ENCODE data around the gene SUV39H1. TPM values are rescaled to one million over a fixed set of nuclear protein-coding genes. Genes with fewer than 3 reads are reported as not detected.

Gene SUV39H1
- total RNA-seq, 1 donor from 2014 or later, result 0.21 TPM

- H3K27ac ChIP-seq, result no peak overlapping the region
- no peaks in the 10 kb centered on the region for H3K27me3 ChIP-seq
- no peaks in the 10 kb centered on the region for H3K9me3 ChIP-seq
- H3K4me1 ChIP-seq, result no peaks in the 10 kb centered on the region
- H3K36me3 ChIP-seq, result no peaks in the 10 kb centered on the region
- intact Hi-C loops (cut with DNase I), result no loop called here
- no peak for DNase-seq (ENCODE audit: low spot score in 2 of 2)
- TF ChIP-seq CTCF (IDR thresholded peaks at IDR 0.05), result no peak
- H3K4me3 ChIP-seq, result no peak overlapping the region
These were observed 9.3 kb downstream of the SUV39H1 start for GRCh38 chrX:48705871-48706270.

GRCh38 chrX:48709522-48710112 is 13.1 kb downstream of the SUV39H1 start:
- no peak for DNase-seq (ENCODE audit: low spot score in 2 of 2)
- Histone ChIP-seq H3K4me3 (no peak overlapping the region), H3K4me1 (no peaks in the 10 kb centered on the region), H3K27ac (no peak overlapping the region), H3K36me3 (no peaks in the 10 kb centered on the region), H3K27me3 (no peaks in the 10 kb centered on the region), H3K9me3 (no peaks in the 10 kb centered on the region)
- TF ChIP-seq CTCF (IDR thresholded peaks at IDR 0.05), result no peak
- intact Hi-C loops (cut with DNase I), result no loop called here

GRCh38 chrX:48711162-48711928 is 14.8 kb downstream of the SUV39H1 start:
- no peaks in the 10 kb centered on the region for H3K36me3 ChIP-seq
- H3K4me1 ChIP-seq, result no peaks in the 10 kb centered on the region
- no peaks in the 10 kb centered on the region for H3K27me3 ChIP-seq
- no peaks in the 10 kb centered on the region for H3K9me3 ChIP-seq
- DNase-seq (ENCODE audit: low spot score in 2 of 2), result no peak
- H3K27ac ChIP-seq, result no peak overlapping the region
- intact Hi-C loops (cut with DNase I), result no loop called here
- no peak for TF ChIP-seq CTCF (IDR thresholded peaks at IDR 0.05)
- no peak overlapping the region for H3K4me3 ChIP-seq

- intact Hi-C loops (cut with DNase I), result no loop called here
- Histone ChIP-seq H3K4me1 (no peaks in the 10 kb centered on the region), H3K9me3 (no peaks in the 10 kb centered on the region), H3K27ac (no peak overlapping the region), H3K36me3 (no peaks in the 10 kb centered on the region), H3K4me3 (no peak overlapping the region), H3K27me3 (no peaks in the 10 kb centered on the region)
- TF ChIP-seq CTCF (IDR thresholded peaks at IDR 0.05), result no peak
- no peak for DNase-seq (ENCODE audit: low spot score in 2 of 2)
These were observed 15.5 kb downstream of the SUV39H1 start for GRCh38 chrX:48711929-48712505.

GRCh38 chrX:48713847-48714246 is 17.3 kb downstream of the SUV39H1 start:
- H3K9me3 ChIP-seq, result no peaks in the 10 kb centered on the region
- intact Hi-C loops (cut with DNase I), result no loop called here
- no peak for DNase-seq (ENCODE audit: low spot score in 2 of 2)
- no peak overlapping the region for H3K27ac ChIP-seq
- no peaks in the 10 kb centered on the region for H3K27me3 ChIP-seq
- no peak for TF ChIP-seq CTCF (IDR thresholded peaks at IDR 0.05)
- no peaks in the 10 kb centered on the region for H3K4me1 ChIP-seq
- H3K36me3 ChIP-seq, result no peaks in the 10 kb centered on the region
- no peak overlapping the region for H3K4me3 ChIP-seq

Data from ascending aorta (tissue), 2 donors.